Activated CD4-positive, alpha-beta memory T cell treated with anti-CD3 and anti-CD28 coated beads, Interleukin-2, amount 10 ng/mL, durations not matched to agents 7 days and 5 days (primary cell): ENCODE data around the gene OR5A2. TPM values are rescaled to one million over a fixed set of nuclear protein-coding genes. Genes with fewer than 3 reads are reported as not detected.
A peak's percentile ranks its signal among the peaks of the same experiment; 100 is the strongest.
"Not testable (repeated sequence)": the region's sequence is repeated elsewhere in the genome, so short reads cannot be mapped to it uniquely, and the experiment has no call there.

Experiments used
- CTCF ChIA-PET: fragments of 350-600 bp; sonication (Branson Sonifier 250); formaldehyde crosslinking; loops from one replicate; lab custom pipeline; 2021; ENCODE audit warnings: antibody characterized with exemption, inconsistent platforms; lab: Charles Lee
- POLR2A ChIA-PET: fragments of 350-600 bp; sonication (Branson Sonifier 250); formaldehyde crosslinking; loops from one replicate; lab custom pipeline; 2021; ENCODE audit warnings: antibody characterized with exemption; lab: Charles Lee
- DNase-seq: peaks from one replicate; pipeline ENCODE4 v3.0.0-alpha.2; 2020
- H3K27ac Mint-ChIP-seq: one replicate; pipeline ENCODE4 v1.8.0; 2021; ENCODE audit warnings: mild to moderate bottlenecking, mixed read lengths
- H3K27me3 Mint-ChIP-seq: one replicate; pipeline ENCODE4 v1.8.0; 2021; ENCODE audit warnings: mixed read lengths
- H3K36me3 Mint-ChIP-seq: one replicate; pipeline ENCODE4 v1.8.0; 2021; ENCODE audit warnings: low read depth, mixed read lengths
- H3K4me1 Mint-ChIP-seq: one replicate; pipeline ENCODE4 v1.8.0; 2021; ENCODE audit warnings: mixed read lengths
- H3K4me3 Mint-ChIP-seq: one replicate; pipeline ENCODE4 v1.8.0; 2021; ENCODE audit warnings: mild to moderate bottlenecking, mixed read lengths
- H3K9me3 Mint-ChIP-seq: one replicate; pipeline ENCODE4 v1.8.0; 2021; ENCODE audit warnings: mixed read lengths
- total RNA-seq, 2 experiments: library from RNA; stranded (reverse); gene quantifications; one replicate each; pipeline ENCODE4 v1.2.3, GENCODE V29; 2021

Gene OR5A2
- total RNA-seq, result not detected

DNA sequence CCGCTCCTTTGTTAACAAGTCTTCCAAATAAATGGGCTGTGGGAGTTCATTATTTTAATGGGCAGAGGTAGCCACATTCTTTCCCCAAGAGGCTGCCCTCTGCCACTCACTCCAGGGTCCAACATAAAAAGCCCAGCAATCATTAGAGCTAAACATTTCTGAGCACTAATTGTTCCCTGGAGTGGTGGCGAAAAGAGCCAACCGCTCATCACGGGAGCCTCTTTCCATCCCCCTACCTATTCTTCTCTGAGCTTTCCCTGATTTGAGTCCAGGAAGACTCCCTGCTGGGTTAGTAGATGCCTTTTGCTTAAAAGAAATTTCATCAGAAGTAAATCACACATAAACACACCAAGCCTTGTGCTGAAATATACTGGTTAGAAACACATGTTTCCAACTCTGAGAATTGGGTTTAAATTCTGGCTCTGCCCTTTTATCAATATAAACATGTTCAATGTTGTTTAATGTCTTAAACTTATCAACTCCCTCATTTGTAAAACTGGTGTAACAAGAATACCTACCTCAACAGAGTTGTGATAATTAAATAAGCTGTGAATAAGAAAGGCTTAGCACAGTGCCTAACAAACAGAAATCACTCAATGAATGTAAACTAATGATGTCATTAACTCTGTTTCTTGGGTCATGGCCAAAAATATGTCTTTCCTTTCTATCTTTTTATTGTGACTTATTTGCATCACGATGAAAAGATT is at the start of gene OR5A2:
Gene OR5A2 (minus strand): TSS at position 53 of the 707 bp plus-strand sequence. CDS start 3,460 bp downstream, outside the sequence.
- ChIA-PET POLR2A (no interaction called here), CTCF (no interaction called here)
- H3K36me3 Mint-ChIP-seq, result no peaks in the 10 kb centered on the region

GRCh38 chr11:59475176-59475575 is 49.0 kb upstream of the OR5A2 start:
- Mint-ChIP-seq H3K27me3 (peaks cover 22% of the 10 kb centered on the region), H3K36me3 (no peaks in the 10 kb centered on the region), H3K4me3 (no peak overlapping the region), H3K4me1 (no peaks in the 10 kb centered on the region), H3K9me3 (no peaks in the 10 kb centered on the region), H3K27ac (no peak overlapping the region)
- CTCF ChIA-PET, result no interaction called here
- DNase-seq, result no peak
- POLR2A ChIA-PET, result no interaction called here

More for the DNA sequence above, at the start of gene OR5A2:
- H3K9me3 Mint-ChIP-seq, result no peaks in the 10 kb centered on the region
- peaks cover 8% of the 10 kb centered on the region for H3K27me3 Mint-ChIP-seq
- H3K4me3 Mint-ChIP-seq, result no peak within 1 kb of the TSS
- no peak within 1 kb of the TSS for H3K27ac Mint-ChIP-seq
- no peak for DNase-seq
- peaks cover 9% of the 10 kb centered on the region for H3K4me1 Mint-ChIP-seq

GRCh38 chr11:59473015-59473414 is 46.8 kb upstream of the OR5A2 start, which contains the start of gene OR4D10:
TSS of gene OR4D10 (plus strand) at chr11:59473315. CDS start at chr11:59477430, 4,115 bp downstream.
- POLR2A ChIA-PET, result no interaction called here

GRCh38 chr11:59463190-59463641 is 37.0 kb upstream of the OR5A2 start:
- Mint-ChIP-seq H3K9me3 (no peaks in the 10 kb centered on the region), H3K4me3 (no peak overlapping the region), H3K36me3 (no peaks in the 10 kb centered on the region), H3K27ac (no peak overlapping the region), H3K27me3 (peaks cover 7% of the 10 kb centered on the region), H3K4me1 (no peaks in the 10 kb centered on the region)
- POLR2A ChIA-PET, result no interaction called here
- DNase-seq, result no peak
- CTCF ChIA-PET, result no interaction called here

More at GRCh38 chr11:59473015-59473414, 46.8 kb upstream of the OR5A2 start, which contains the start of gene OR4D10:
- Mint-ChIP-seq H3K4me1 (no peaks in the 10 kb centered on the region), H3K4me3 (no peak within 1 kb of the TSS), H3K27me3 (peaks cover 17% of the 10 kb centered on the region), H3K9me3 (no peaks in the 10 kb centered on the region), H3K27ac (no peak within 1 kb of the TSS), H3K36me3 (no peaks in the 10 kb centered on the region)
- no peak for DNase-seq
- CTCF ChIA-PET, result no interaction called here

- peaks cover 11% of the 10 kb centered on the region for H3K27me3 Mint-ChIP-seq
- H3K36me3 Mint-ChIP-seq, result no peaks in the 10 kb centered on the region
- ChIA-PET CTCF (no interaction called here), POLR2A (no interaction called here)
- H3K4me3 Mint-ChIP-seq, result no peak overlapping the region
- H3K4me1 Mint-ChIP-seq, result no peaks in the 10 kb centered on the region
- DNase-seq, result no peak
- H3K27ac Mint-ChIP-seq, result no peak overlapping the region
- H3K9me3 Mint-ChIP-seq, result no peaks in the 10 kb centered on the region
Measured at GRCh38 chr11:59459916-59460315, 33.7 kb upstream of the OR5A2 start.

DNA sequence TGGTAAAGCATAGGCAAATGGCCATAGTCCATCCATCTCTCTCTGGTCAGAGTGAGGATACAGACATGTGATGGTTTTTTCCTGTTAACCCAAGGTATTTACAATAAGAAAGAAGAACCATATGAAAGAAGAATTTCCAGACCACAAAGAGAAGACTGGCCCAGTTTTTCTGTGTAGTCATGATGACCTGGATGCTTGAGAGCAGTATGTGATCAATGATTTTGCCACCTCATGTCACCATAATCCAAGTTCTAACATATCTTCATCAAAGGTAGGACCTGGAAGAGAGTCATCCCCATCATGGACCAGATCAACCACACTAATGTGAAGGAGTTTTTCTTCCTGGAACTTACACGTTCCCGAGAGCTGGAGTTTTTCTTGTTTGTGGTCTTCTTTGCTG is 30.4 kb upstream of the OR5A2 start, which contains the start of gene OR4D6:
Gene OR4D6 (plus strand): TSS at position 301 of the 400 bp plus-strand sequence. CDS start 0 bp downstream, at position 301.
- DNase-seq, result no peak
- Mint-ChIP-seq H3K9me3 (no peaks in the 10 kb centered on the region), H3K4me1 (no peaks in the 10 kb centered on the region), H3K4me3 (no peak within 1 kb of the TSS), H3K27me3 (peaks cover 8% of the 10 kb centered on the region), H3K36me3 (no peaks in the 10 kb centered on the region), H3K27ac (no peak within 1 kb of the TSS)
- ChIA-PET POLR2A (no interaction called here), CTCF (no interaction called here)

DNA sequence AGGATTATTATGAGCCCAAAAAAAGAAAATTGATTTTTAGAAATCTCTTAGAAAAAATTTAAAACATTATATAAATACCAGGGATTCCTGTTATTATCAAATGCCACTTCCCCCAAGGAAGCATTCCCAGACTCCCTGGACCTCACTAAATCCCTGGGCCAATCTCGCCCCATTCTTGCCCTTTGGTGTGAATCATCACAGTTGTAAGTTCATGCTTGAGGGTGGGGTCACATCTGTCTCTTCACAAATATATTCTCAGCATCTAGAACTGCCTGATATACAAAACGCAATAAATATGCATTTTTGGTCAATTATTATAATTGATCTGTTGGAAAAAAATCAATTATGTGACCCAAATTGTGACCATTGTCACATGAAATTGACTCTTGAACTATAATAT is 22.3 kb upstream of the OR5A2 start:
- Mint-ChIP-seq H3K27ac (no peak overlapping the region), H3K4me3 (no peak overlapping the region), H3K9me3 (no peaks in the 10 kb centered on the region), H3K36me3 (no peaks in the 10 kb centered on the region), H3K4me1 (no peaks in the 10 kb centered on the region), H3K27me3 (peaks cover 9% of the 10 kb centered on the region)
- ChIA-PET CTCF (no interaction called here), POLR2A (no interaction called here)
- DNase-seq, result no peak

- CTCF ChIA-PET, H3K27me3 Mint-ChIP-seq, H3K36me3 Mint-ChIP-seq, POLR2A ChIA-PET, DNase-seq, H3K4me3 Mint-ChIP-seq, H3K27ac Mint-ChIP-seq, H3K4me1 Mint-ChIP-seq, H3K9me3 Mint-ChIP-seq: not testable (repeated sequence)
Measured at GRCh38 chr11:59445624-59446023, 19.4 kb upstream of the OR5A2 start.

- POLR2A ChIA-PET, result no interaction called here
- CTCF ChIA-PET, result no interaction called here
- no peak overlapping the region for H3K27ac Mint-ChIP-seq
Measured at GRCh38 chr11:59437770-59438169, 11.6 kb upstream of the OR5A2 start.

DNA sequence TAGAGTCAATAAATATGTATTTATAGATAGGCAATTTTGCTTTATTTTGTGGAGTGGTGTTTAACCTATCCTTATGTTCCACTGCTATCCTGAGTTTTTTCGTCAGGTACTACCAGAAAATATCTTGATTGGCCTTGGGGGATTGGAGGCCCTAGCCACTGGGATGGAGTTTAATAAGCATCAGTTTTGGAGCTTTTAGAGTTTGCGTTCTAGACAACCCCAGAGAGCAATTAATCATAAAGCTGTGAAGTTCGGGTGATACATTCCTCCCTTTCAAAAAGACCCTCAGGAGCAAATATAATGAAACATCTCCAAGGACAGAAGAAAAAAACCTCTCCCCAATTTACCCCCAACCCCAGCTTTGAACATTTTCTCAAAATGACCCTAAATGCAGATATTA is 10.0 kb upstream of the OR5A2 start, which contains the start of gene OR5A1:
Gene OR5A1 (plus strand): TSS at position 301 of the 400 bp plus-strand sequence. CDS start 6,700 bp downstream, outside the sequence.
- no peaks in the 10 kb centered on the region for H3K9me3 Mint-ChIP-seq
- no peaks in the 10 kb centered on the region for H3K4me1 Mint-ChIP-seq
- H3K36me3 Mint-ChIP-seq, result no peaks in the 10 kb centered on the region
- ChIA-PET POLR2A (no interaction called here), CTCF (interaction anchor here (0.6 to 1.1 kb wide), 2 partner anchors 250 to 266 kb away, joined by 3 read pairs; no protein-coding TSS in a partner anchor)
- no peak within 1 kb of the TSS for H3K27ac Mint-ChIP-seq
- no peak within 1 kb of the TSS for H3K4me3 Mint-ChIP-seq
- peaks cover 15% of the 10 kb centered on the region for H3K27me3 Mint-ChIP-seq
- DNase-seq, result no peak

More at GRCh38 chr11:59437770-59438169, 11.6 kb upstream of the OR5A2 start:
- Mint-ChIP-seq H3K4me3 (no peak overlapping the region), H3K36me3 (no peaks in the 10 kb centered on the region), H3K27me3 (peaks cover 11% of the 10 kb centered on the region), H3K9me3 (no peaks in the 10 kb centered on the region), H3K4me1 (no peaks in the 10 kb centered on the region)
- DNase-seq, result no peak

- Mint-ChIP-seq H3K36me3 (no peaks in the 10 kb centered on the region), H3K9me3 (no peaks in the 10 kb centered on the region), H3K4me1 (no peaks in the 10 kb centered on the region), H3K27me3 (peaks cover 12% of the 10 kb centered on the region), H3K27ac (no peak overlapping the region), H3K4me3 (no peak overlapping the region)
- ChIA-PET CTCF (interaction anchor here (1.0 to 3.3 kb wide), 7 partner anchors 9 to 272 kb away, joined by 3 to 24 read pairs (median 8); partner anchors contain the start of gene DTX4), POLR2A (no interaction called here)
- peak; percentile 27 for DNase-seq
Measured at GRCh38 chr11:59429924-59430516, 3.8 kb upstream of the OR5A2 start.

- POLR2A ChIA-PET, result no interaction called here
- DNase-seq, result no peak
- H3K27ac Mint-ChIP-seq, result no peak overlapping the region
- peaks cover 9% of the 10 kb centered on the region for H3K4me1 Mint-ChIP-seq
- CTCF ChIA-PET, result no interaction called here
- H3K9me3 Mint-ChIP-seq, result no peaks in the 10 kb centered on the region
- peaks cover 10% of the 10 kb centered on the region for H3K27me3 Mint-ChIP-seq
- no peaks in the 10 kb centered on the region for H3K36me3 Mint-ChIP-seq
- no peak overlapping the region for H3K4me3 Mint-ChIP-seq
Measured at GRCh38 chr11:59427068-59427382, 812 bp upstream of the OR5A2 start.

DNA sequence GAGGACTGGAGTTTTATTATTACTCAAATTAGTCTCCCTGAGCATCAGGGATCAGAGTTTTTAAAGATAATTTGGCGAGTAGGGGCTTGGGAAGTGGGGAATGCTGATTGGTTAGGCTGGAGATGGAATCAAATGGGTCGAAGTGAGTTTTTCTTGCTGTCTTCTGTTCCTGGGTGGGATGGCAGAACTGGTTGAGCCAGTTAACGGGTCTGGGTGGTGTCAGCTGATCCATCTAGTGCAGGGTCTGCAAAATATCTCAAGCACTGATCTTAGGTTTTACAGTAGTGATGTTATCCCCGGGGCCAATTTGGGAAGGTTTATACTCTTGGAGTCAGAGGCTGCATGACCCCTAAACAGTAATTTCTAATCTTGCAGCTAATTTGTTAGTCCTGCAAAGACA is 1.1 kb downstream of the OR5A2 start:
- no peak for DNase-seq
- CTCF ChIA-PET, result no interaction called here
- POLR2A ChIA-PET, result no interaction called here
- Mint-ChIP-seq H3K27me3 (peaks cover 8% of the 10 kb centered on the region), H3K4me1 (peaks cover 9% of the 10 kb centered on the region), H3K27ac (no peak overlapping the region), H3K4me3 (no peak overlapping the region), H3K9me3 (no peaks in the 10 kb centered on the region), H3K36me3 (no peaks in the 10 kb centered on the region)
